ENCODE data around the gene DIPK1A. TPM values are rescaled to one million over a fixed set of nuclear protein-coding genes. Genes with fewer than 3 reads are reported as not detected.
A peak's percentile ranks its signal among the peaks of the same experiment; 100 is the strongest.

The DIPK1A gene
- total RNA-seq, 1 donor from 2014 or later = 5.0 TPM

- intact Hi-C loops (cut with micrococcal nuclease) = no loop called here
- Histone ChIP-seq H3K27me3 (ENCODE audit: low read depth) (no peaks in the 10 kb centered on the region), H3K27ac (replicated peaks) (no peak overlapping the region), H3K4me1 (peaks cover 33% of the 10 kb centered on the region), H3K9me3 (replicated peaks) (no peaks in the 10 kb centered on the region), H3K36me3 (no peaks in the 10 kb centered on the region), H3K4me3 (no peak overlapping the region)
- no peak for DNase-seq
- TF ChIP-seq CTCF (IDR thresholded peaks at IDR 0.05; ENCODE audit: borderline replicate concordance) = no peak
These were observed 13.2 kb downstream of the DIPK1A start for GRCh38 chr1:92948071-92948470.

GRCh38 chr1:92945748-92946270 is 15.5 kb downstream of the DIPK1A start:
- no peak overlapping the region for H3K4me3 ChIP-seq
- DNase-seq = no peak
- H3K4me1 ChIP-seq = peaks cover 36% of the 10 kb centered on the region
- TF ChIP-seq CTCF (IDR thresholded peaks at IDR 0.05; ENCODE audit: borderline replicate concordance) = no peak
- H3K27me3 ChIP-seq (ENCODE audit: low read depth) = no peaks in the 10 kb centered on the region
- peak overlapping the region; percentile 56 for H3K27ac ChIP-seq (replicated peaks)
- no peaks in the 10 kb centered on the region for H3K9me3 ChIP-seq (replicated peaks)
- no peaks in the 10 kb centered on the region for H3K36me3 ChIP-seq
- intact Hi-C loops (cut with micrococcal nuclease) = no loop called here

GRCh38 chr1:92944901-92945747 is 16.1 kb downstream of the DIPK1A start:
- Histone ChIP-seq H3K4me1 (peaks cover 43% of the 10 kb centered on the region), H3K9me3 (replicated peaks) (no peaks in the 10 kb centered on the region), H3K27me3 (ENCODE audit: low read depth) (no peaks in the 10 kb centered on the region), H3K4me3 (no peak overlapping the region), H3K27ac (replicated peaks) (peak overlapping the region; percentile 56), H3K36me3 (no peaks in the 10 kb centered on the region)
- intact Hi-C loops (cut with micrococcal nuclease) = no loop called here
- DNase-seq = no peak
- TF ChIP-seq CTCF (IDR thresholded peaks at IDR 0.05; ENCODE audit: borderline replicate concordance) = no peak

GRCh38 chr1:92943502-92943847 is 17.8 kb downstream of the DIPK1A start:
- Histone ChIP-seq H3K27ac (replicated peaks) (peak overlapping the region; percentile 56), H3K4me1 (peaks cover 51% of the 10 kb centered on the region), H3K27me3 (ENCODE audit: low read depth) (no peaks in the 10 kb centered on the region), H3K4me3 (no peak overlapping the region), H3K9me3 (replicated peaks) (no peaks in the 10 kb centered on the region), H3K36me3 (no peaks in the 10 kb centered on the region)
- no peak for TF ChIP-seq CTCF (IDR thresholded peaks at IDR 0.05; ENCODE audit: borderline replicate concordance)
- intact Hi-C loops (cut with micrococcal nuclease) = no loop called here
- DNase-seq = no peak

- intact Hi-C loops (cut with micrococcal nuclease) = no loop called here
- H3K4me1 ChIP-seq = peaks cover 53% of the 10 kb centered on the region
- no peak for TF ChIP-seq CTCF (IDR thresholded peaks at IDR 0.05; ENCODE audit: borderline replicate concordance)
- H3K4me3 ChIP-seq = no peak overlapping the region
- DNase-seq = no peak
- no peaks in the 10 kb centered on the region for H3K36me3 ChIP-seq
- H3K27ac ChIP-seq (replicated peaks) = no peak overlapping the region
- no peaks in the 10 kb centered on the region for H3K9me3 ChIP-seq (replicated peaks)
- H3K27me3 ChIP-seq (ENCODE audit: low read depth) = no peaks in the 10 kb centered on the region
These were observed 20.7 kb downstream of the DIPK1A start for GRCh38 chr1:92940541-92940940.

All from left ventricle myocardium inferior (tissue), 1 donor.